ENCODE results near the gene TIPARP.

GRCh38 chr3:156728267-156728985 lies 54.0 kb downstream of the TIPARP start:
- TF ChIP-seq CTCF (conservative IDR thresholded peaks at IDR 0.05; ENCODE audit: low read length): no peak
- TF ChIP-seq EZH2phosphoT487 (IDR thresholded peaks at IDR 0.05; ENCODE audit: borderline replicate concordance, low read depth, low read length): no peak

All from OCI-LY7 (cell line).